ENCODE results near the gene RYR1. TPM values are rescaled to one million over a fixed set of nuclear protein-coding genes. Genes with fewer than 3 reads are reported as not detected.
"Not testable (repeated sequence)": the region's sequence is repeated elsewhere in the genome, so short reads cannot be mapped to it uniquely, and the experiment has no call there.

The RYR1 gene
- total RNA-seq, 2 experiments from 2014 or later, result 2.0 to 3.1 TPM

DNA sequence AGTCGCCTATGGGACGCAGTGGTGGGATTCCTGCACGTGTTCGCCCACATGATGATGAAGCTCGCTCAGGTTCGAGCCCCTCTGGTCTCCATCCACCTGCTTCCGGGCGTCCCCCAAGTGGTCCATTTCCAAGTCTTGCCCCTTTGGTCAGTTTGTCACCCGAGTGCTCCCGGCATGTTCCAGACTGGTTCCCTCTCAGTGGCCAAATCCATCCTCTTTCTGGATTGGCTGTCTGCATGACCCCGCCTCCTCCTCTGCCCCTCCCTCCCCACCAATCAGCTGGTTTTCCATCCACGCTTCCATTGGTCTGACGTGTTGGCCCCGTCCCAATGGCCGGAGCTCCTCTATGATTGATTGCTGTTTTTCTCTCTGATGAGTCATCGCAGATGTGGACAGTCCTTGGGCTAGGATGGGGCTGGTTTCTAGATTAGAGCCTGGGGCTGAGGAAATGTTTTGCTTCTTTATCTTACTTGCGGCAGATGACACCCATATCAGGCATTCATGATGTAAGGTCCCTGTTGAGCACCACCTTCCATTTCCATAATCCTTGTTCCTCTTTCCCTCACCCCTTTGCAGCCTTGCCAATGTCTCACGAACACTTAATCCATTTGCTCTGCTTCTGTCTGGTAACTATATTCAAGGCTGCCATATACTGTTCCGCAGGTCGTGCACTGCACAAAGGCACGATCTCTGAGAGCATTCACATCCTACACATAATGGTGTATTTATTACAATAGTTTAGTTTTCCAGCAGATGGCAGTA lies 110.5 kb downstream of the RYR1 start:
- intact Hi-C loops (cut with DNase I, micrococcal nuclease), result loop anchor here (1.0 kb wide), 4 partner anchors 74 to 386 kb away; partner anchors contain the start of genes EIF3K (in 1 of the 2), MRPS12 (in 1 of the 2) and SARS2 (in 1 of the 2)
- CTCF ChIA-PET, result interaction anchor here (0.6 to 2.7 kb wide), 13 partner anchors 9 to 396 kb away, joined by 3 to 32 read pairs (median 4); partner anchors contain the start of genes EIF3K and FAM98C
- Mint-ChIP-seq H3K36me3 (ENCODE audit: low read depth) (no peaks in the 10 kb centered on the region), H3K27ac (peak overlapping the region; percentile 61), H3K9me3 (ENCODE audit: low read depth) (peaks cover 2% of the 10 kb centered on the region), H3K4me1 (peaks cover 27% of the 10 kb centered on the region), H3K4me3 (peak overlapping the region; percentile 63), H3K27me3 (no peaks in the 10 kb centered on the region)
- POLR2A ChIA-PET, result no interaction called here
- DNase-seq, result peak; percentile 72
- ATAC-seq, result peak; percentile 89

DNA sequence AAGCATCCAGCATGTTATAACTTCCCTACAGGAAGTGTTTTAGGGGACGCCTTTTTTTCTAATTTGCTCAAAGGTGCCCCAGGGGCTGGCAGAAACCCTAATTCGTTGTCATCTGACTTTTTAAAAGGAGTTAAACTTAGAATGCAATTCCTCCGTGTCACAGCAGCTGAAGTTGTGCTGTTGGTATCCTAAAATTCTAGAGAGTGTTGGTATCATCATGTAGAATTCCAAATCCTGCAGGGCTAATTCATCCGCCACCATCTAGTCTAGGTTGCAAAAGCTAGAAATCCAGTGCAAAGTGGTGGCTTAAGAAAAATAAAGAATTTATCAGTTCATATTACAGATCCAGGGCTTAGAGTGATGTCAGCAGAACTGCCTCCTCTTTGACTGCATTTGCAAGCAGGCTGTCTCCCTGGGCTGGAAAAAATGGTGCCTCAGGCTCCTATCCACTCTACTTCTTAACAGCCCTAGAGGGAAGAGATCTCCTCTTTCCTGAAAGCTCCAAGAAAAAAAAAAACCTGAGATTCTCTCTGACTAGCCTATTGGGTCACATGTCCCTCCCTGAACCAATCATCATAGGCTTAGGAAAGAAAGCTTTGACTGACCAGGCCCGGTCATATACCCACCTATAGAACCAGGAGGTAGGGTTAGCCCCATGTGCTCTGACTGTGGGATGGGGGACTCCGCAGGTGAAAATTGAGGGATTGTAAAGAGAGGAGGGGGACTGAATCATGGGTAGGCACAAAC lies 111.3 kb downstream of the RYR1 start:
- peaks cover 2% of the 10 kb centered on the region for H3K9me3 Mint-ChIP-seq (ENCODE audit: low read depth)
- no peaks in the 10 kb centered on the region for H3K36me3 Mint-ChIP-seq (ENCODE audit: low read depth)
- CTCF ChIA-PET, result interaction anchor here (0.7 to 2.7 kb wide), 10 partner anchors 11 to 188 kb away, joined by 3 to 32 read pairs (median 4); partner anchors contain the start of genes EIF3K and FAM98C
- DNase-seq (no peak), ATAC-seq (no peak)
- H3K27ac Mint-ChIP-seq, result peak overlapping the region; percentile 61
- POLR2A ChIA-PET, result no interaction called here
- H3K4me3 Mint-ChIP-seq, result peak overlapping the region; percentile 63
- H3K4me1 Mint-ChIP-seq, result peaks cover 20% of the 10 kb centered on the region
- intact Hi-C loops (cut with DNase I, micrococcal nuclease), result loop anchor here (1.0 kb wide), 4 partner anchors 74 to 386 kb away; partner anchors contain the start of genes EIF3K (in 1 of the 2), MRPS12 (in 1 of the 2) and SARS2 (in 1 of the 2)
- H3K27me3 Mint-ChIP-seq, result no peaks in the 10 kb centered on the region

DNA sequence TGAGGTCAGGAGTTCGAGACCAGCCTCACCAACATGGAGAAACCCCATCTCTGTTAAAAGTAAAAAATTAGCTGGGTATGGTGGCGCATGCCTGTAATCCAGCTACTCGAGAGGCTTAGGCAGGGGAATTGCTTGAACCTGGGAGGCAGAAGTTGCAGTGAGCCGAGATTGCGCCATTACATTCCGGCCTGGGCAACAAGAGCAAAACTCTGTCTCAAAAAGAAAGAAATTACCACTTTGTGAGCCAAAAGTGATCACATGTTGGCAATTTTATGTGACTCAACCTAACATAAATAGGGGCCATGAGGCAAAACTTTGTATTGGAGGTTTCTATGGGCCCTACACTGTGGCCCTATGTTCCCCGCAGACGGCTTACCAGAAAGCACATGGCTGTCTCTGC lies 112.1 kb downstream of the RYR1 start:
- H3K36me3 Mint-ChIP-seq (ENCODE audit: low read depth), result no peaks in the 10 kb centered on the region
- CTCF ChIA-PET, result interaction anchor here (1.0 to 2.7 kb wide), 4 partner anchors 24 to 188 kb away, joined by 3 to 32 read pairs (median 5); partner anchors contain the start of gene FAM98C
- peaks cover 18% of the 10 kb centered on the region for H3K4me1 Mint-ChIP-seq
- H3K27me3 Mint-ChIP-seq, result no peaks in the 10 kb centered on the region
- no peak overlapping the region for H3K4me3 Mint-ChIP-seq
- no peak for ATAC-seq
- intact Hi-C loops (cut with DNase I, micrococcal nuclease), result no loop called here
- DNase-seq, result no peak
- POLR2A ChIA-PET, result no interaction called here
- H3K27ac Mint-ChIP-seq, result no peak overlapping the region
- H3K9me3 Mint-ChIP-seq (ENCODE audit: low read depth), result no peaks in the 10 kb centered on the region

DNA sequence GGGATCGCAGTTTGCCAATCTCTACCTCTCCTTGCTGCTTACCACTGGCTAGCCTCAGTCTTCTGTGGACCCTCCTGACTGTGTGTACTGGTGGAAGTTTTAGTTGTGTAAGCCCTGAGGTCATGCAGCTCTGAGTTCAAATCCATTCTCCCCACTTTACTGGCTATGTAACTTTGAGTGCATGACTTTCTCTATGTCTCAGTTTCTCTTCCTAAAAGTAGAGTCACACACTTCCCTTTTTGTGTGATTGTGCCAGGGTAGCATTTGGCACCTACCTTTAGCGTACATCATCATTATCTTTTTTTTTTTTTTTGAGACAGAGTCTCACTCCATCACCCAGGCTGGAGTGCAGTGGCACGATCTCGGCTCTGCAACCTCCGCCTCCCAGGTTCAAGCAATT lies 113.9 kb downstream of the RYR1 start:
- no peak overlapping the region for H3K27ac Mint-ChIP-seq

DNA sequence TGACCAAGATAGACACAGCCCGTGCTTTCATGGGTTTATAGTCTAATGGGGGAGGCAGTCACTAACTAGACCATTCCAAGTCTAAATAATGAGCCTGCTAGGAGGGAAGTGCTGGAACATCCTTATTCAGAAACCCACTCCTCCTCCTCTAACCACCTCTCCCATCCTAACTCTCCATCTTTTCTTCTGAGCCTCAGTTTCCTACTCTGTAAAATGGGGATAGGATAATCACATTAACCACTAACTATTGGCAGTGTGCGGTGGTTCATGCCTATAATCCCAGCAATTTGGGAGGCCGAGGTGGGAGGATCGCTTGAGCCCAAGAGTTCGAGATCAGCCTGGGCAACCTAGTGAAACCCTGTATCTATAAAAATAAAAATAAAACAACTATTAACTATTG lies 115.6 kb downstream of the RYR1 start:
- no peak for ATAC-seq
- Mint-ChIP-seq H3K36me3 (ENCODE audit: low read depth) (no peaks in the 10 kb centered on the region), H3K4me3 (no peak overlapping the region), H3K9me3 (ENCODE audit: low read depth) (no peaks in the 10 kb centered on the region), H3K27ac (no peak overlapping the region), H3K4me1 (peaks cover 36% of the 10 kb centered on the region), H3K27me3 (peaks cover 6% of the 10 kb centered on the region)
- ChIA-PET POLR2A (no interaction called here), CTCF (no interaction called here)
- intact Hi-C loops (cut with DNase I, micrococcal nuclease), result no loop called here
- no peak for DNase-seq

More for the DNA sequence above, 113.9 kb downstream of the RYR1 start:
- no peak for DNase-seq
- intact Hi-C loops (cut with DNase I, micrococcal nuclease), result no loop called here
- CTCF ChIA-PET, result no interaction called here
- POLR2A ChIA-PET, result no interaction called here
- ATAC-seq, result no peak
- Mint-ChIP-seq H3K36me3 (ENCODE audit: low read depth) (no peaks in the 10 kb centered on the region), H3K9me3 (ENCODE audit: low read depth) (no peaks in the 10 kb centered on the region), H3K27me3 (peaks cover 4% of the 10 kb centered on the region), H3K4me3 (no peak overlapping the region), H3K4me1 (peaks cover 31% of the 10 kb centered on the region)

DNA sequence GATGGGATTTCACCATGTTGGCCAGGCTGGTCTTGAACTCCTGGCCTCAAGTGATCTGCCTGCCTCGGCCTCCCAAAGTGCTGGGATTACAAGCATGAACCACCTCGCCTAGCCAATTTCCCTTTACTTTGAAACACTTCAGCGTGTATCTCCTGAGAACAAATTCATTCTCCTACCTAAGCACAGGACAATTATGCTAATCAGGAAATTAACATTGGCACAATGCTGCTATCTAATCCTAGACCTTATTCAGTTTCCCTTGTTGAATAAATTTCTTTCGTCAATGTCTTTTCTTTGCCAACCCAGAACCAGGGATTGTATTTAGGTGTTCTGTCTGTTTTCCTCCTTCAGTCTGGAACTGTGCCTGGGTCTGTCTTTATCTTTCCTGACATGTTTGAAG lies 116.5 kb downstream of the RYR1 start:
- ATAC-seq, result no peak
- Mint-ChIP-seq H3K4me3 (no peak overlapping the region), H3K9me3 (ENCODE audit: low read depth) (no peaks in the 10 kb centered on the region), H3K27ac (no peak overlapping the region), H3K27me3 (peaks cover 6% of the 10 kb centered on the region), H3K36me3 (ENCODE audit: low read depth) (no peaks in the 10 kb centered on the region), H3K4me1 (peaks cover 30% of the 10 kb centered on the region)
- POLR2A ChIA-PET, result no interaction called here
- no peak for DNase-seq
- CTCF ChIA-PET, result no interaction called here
- intact Hi-C loops (cut with DNase I, micrococcal nuclease), result loop anchor here in 1 of 2 experiments (5.0 kb wide), 1 partner anchor 123 kb away; the partner anchor contains the start of gene RASGRP4

DNA sequence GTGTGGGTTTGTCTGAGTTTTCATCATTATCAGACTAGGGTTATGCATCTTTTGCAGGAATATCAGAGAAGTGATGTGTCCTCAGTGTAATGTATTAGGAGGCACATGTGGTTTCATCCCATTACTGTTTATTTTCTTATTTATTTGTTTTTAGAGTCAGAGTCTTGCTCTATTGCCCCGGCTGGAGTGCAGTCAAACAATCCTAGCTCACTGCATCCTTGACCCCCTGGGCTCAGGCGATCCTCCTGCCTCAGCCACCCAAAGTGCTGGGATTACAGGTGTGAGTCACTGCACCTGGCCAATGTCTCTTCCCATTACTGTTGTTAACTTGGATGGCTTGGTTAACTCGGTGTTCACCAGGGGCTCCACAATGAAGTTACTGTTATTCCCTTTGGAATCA lies 116.9 kb downstream of the RYR1 start:
- H3K4me3 Mint-ChIP-seq, result no peak overlapping the region
- ATAC-seq, result no peak
- H3K27me3 Mint-ChIP-seq, result peaks cover 6% of the 10 kb centered on the region
- no peaks in the 10 kb centered on the region for H3K36me3 Mint-ChIP-seq (ENCODE audit: low read depth)
- intact Hi-C loops (cut with DNase I, micrococcal nuclease), result loop anchor here in 1 of 2 experiments (5.0 kb wide), 1 partner anchor 123 kb away; the partner anchor contains the start of gene RASGRP4
- DNase-seq, result no peak
- H3K4me1 Mint-ChIP-seq, result peaks cover 28% of the 10 kb centered on the region
- POLR2A ChIA-PET, result no interaction called here
- no peaks in the 10 kb centered on the region for H3K9me3 Mint-ChIP-seq (ENCODE audit: low read depth)
- H3K27ac Mint-ChIP-seq, result no peak overlapping the region
- CTCF ChIA-PET, result interaction anchor here (0.7 kb wide), 1 partner anchor 13 kb away, joined by 3 read pairs; no protein-coding TSS in a partner anchor

DNA sequence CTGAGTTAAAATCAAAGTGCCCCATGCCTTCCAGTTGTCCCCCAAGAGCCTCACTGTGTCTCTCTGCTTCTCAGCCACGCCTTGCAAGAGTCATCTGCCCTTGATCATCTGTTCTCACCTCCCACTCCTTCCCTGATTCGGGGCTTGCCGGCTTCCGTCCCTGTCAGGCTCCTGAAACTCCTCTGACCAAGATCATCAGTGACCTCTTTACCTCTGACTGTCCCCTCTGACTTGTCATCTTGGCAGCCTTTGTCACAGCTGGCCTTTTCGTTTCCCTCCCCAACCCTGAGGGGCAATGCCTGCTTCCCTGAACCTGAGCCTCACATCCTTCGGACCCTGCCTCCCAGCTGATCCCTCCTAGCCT lies 117.9 kb downstream of the RYR1 start:
- CTCF ChIA-PET, result interaction anchor here (0.9 to 2.5 kb wide), 3 partner anchors 13 to 67 kb away, joined by 3 to 16 read pairs (median 4); partner anchors contain the start of gene EIF3K
- peak; percentile 82 for DNase-seq
- no peak overlapping the region for H3K27ac Mint-ChIP-seq
- H3K36me3 Mint-ChIP-seq (ENCODE audit: low read depth), result no peaks in the 10 kb centered on the region
- intact Hi-C loops (cut with DNase I, micrococcal nuclease), result loop anchor here in 1 of 2 experiments (5.0 kb wide), 1 partner anchor 124 kb away; the partner anchor contains the start of gene RASGRP4
- peaks cover 6% of the 10 kb centered on the region for H3K27me3 Mint-ChIP-seq
- no peaks in the 10 kb centered on the region for H3K9me3 Mint-ChIP-seq (ENCODE audit: low read depth)
- ATAC-seq, result peak; percentile 89
- peaks cover 27% of the 10 kb centered on the region for H3K4me1 Mint-ChIP-seq
- no peak overlapping the region for H3K4me3 Mint-ChIP-seq
- POLR2A ChIA-PET, result no interaction called here

DNA sequence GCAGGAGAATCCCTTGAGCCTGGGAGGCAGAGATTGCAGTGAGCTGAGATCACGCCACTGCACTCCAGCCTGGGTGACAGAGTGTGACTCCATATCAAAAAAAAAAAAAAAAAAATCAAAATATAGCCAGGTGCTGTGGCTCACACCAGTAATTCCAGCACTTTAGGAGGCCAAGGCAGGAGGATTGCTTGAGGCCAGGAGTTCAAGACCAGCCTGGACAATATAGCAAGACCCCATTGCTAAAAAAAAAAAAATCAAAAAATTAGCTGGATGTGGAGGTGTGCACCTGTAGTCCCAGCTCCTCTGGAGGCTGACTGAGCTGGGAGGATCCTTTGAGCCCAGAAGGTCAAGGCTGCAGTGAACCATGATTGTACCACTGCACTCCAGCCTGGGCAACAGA lies 119.7 kb downstream of the RYR1 start:
- intact Hi-C loops (cut with DNase I, micrococcal nuclease), result loop anchor here in 1 of 2 experiments (5.0 kb wide), 1 partner anchor 126 kb away; the partner anchor contains the start of gene RASGRP4
- POLR2A ChIA-PET, result interaction anchor here (0.6 kb wide), 1 partner anchor 114 kb away, joined by 5 read pairs; no protein-coding TSS in a partner anchor

DNA sequence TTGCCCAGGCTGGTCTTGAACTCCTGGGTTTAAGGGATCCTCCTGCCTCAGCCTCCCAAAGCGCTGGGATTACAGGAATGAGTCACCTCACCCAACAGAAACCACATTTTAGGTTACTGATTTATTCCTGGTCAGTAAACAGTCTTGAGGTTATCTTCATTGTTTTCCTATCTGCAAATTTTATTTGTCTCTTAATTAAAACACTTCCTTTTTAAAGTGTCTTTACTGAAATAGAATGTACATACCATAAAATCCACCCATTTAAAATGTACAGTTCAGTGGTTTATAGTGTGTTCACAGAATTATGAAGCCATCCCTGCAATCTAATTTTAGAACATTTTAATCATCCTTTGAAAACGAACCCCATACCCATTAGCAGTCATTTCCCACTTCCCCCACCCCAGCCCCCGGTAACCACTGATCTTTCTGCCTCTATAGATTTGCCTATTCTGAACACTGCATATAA lies 121.2 kb downstream of the RYR1 start:
- intact Hi-C loops (cut with DNase I, micrococcal nuclease), result loop anchor here (5.0 kb wide), 1 partner anchor 127 kb away; the partner anchor contains the start of gene RASGRP4 (in 2 of the 2)
- no peaks in the 10 kb centered on the region for H3K9me3 Mint-ChIP-seq (ENCODE audit: low read depth)
- ATAC-seq (no peak), DNase-seq (peak; percentile 33)
- CTCF ChIA-PET, result no interaction called here
- peaks cover 39% of the 10 kb centered on the region for H3K4me1 Mint-ChIP-seq
- H3K27me3 Mint-ChIP-seq, result peaks cover 6% of the 10 kb centered on the region
- no peaks in the 10 kb centered on the region for H3K36me3 Mint-ChIP-seq (ENCODE audit: low read depth)
- H3K4me3 Mint-ChIP-seq, result no peak overlapping the region
- H3K27ac Mint-ChIP-seq, result no peak overlapping the region
- POLR2A ChIA-PET, result no interaction called here

More for the DNA sequence above, 119.7 kb downstream of the RYR1 start:
- H3K27me3 Mint-ChIP-seq; H3K4me3 Mint-ChIP-seq; H3K36me3 Mint-ChIP-seq (ENCODE audit: low read depth); DNase-seq; ATAC-seq; H3K27ac Mint-ChIP-seq; H3K9me3 Mint-ChIP-seq (ENCODE audit: low read depth): not testable (repeated sequence)
- CTCF ChIA-PET, result interaction anchor here (1.1 to 2.5 kb wide), 2 partner anchors 39 to 81 kb away, joined by 3 to 16 read pairs; no protein-coding TSS in a partner anchor
- peaks cover 34% of the 10 kb centered on the region for H3K4me1 Mint-ChIP-seq

DNA sequence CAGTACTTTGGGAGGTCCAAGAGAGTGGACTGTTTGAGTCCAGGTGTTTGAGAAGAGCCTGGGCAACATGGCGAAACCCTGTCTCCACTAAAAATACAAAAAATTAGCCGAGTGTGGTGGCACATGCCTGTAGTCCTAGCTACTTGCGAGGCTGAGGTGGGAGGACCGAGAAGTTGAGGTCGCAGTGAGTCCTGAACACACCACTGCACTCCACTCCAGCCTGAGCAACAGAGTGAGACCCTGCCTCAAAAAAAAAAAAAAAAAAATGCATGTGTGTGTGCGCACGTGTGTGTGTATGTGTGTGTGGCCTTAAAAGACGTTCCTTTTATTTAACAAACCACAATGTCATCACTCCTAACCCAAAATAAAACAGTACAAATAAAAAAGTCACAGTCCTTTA lies 121.7 kb downstream of the RYR1 start:
- no peak for ATAC-seq
- ChIA-PET CTCF (no interaction called here), POLR2A (no interaction called here)
- H3K4me3 Mint-ChIP-seq, result no peak overlapping the region
- peaks cover 6% of the 10 kb centered on the region for H3K27me3 Mint-ChIP-seq
- no peak overlapping the region for H3K27ac Mint-ChIP-seq
- intact Hi-C loops (cut with DNase I, micrococcal nuclease), result loop anchor here in 1 of 2 experiments (5.0 kb wide), 1 partner anchor 128 kb away; the partner anchor contains the start of gene RASGRP4
- no peak for DNase-seq
- H3K4me1 Mint-ChIP-seq, result peaks cover 44% of the 10 kb centered on the region
- H3K36me3 Mint-ChIP-seq (ENCODE audit: low read depth), result no peaks in the 10 kb centered on the region
- no peaks in the 10 kb centered on the region for H3K9me3 Mint-ChIP-seq (ENCODE audit: low read depth)

Measured in activated CD4-positive, alpha-beta T cell treated with anti-CD3 and anti-CD28 coated beads for 36 hours (primary cell).